H9 (cell line): ENCODE data around the gene SULT1C3. TPM values are rescaled to one million over a fixed set of nuclear protein-coding genes. Genes with fewer than 3 reads are reported as not detected.
"Not testable (repeated sequence)": the region's sequence is repeated elsewhere in the genome, so short reads cannot be mapped to it uniquely, and the experiment has no call there.

ENCODE experiments used
- DNase-seq: peaks from one replicate; pipeline ENCODE4 v3.0.0-alpha.2; 2017
- H2AFZ ChIP-seq: one replicate; pipeline ENCODE4 v1.6.1; 2013; ENCODE audit warnings: mild to moderate bottlenecking, low read length, control low read depth, moderate library complexity
- H2AK5ac ChIP-seq: 2 replicates; pipeline ENCODE4 v1.6.1; 2013; ENCODE audit warnings: low read length, control low read depth, mixed read lengths; ENCODE audit not compliant: insufficient read length
- H2BK120ac ChIP-seq: one replicate; pipeline ENCODE4 v1.6.1; 2013; ENCODE audit warnings: low read depth, mild to moderate bottlenecking, low read length, control low read depth, inconsistent platforms; ENCODE audit not compliant: poor library complexity, severe bottlenecking
- H2BK12ac ChIP-seq: 2 replicates; pipeline ENCODE4 v1.6.1; 2013; ENCODE audit warnings: low read length, control low read depth, mixed read lengths, low read depth; ENCODE audit not compliant: insufficient read length
- H2BK15ac ChIP-seq: 2 replicates; pipeline ENCODE4 v1.6.1; 2013; ENCODE audit warnings: low read depth, low read length, control low read depth
- H2BK20ac ChIP-seq: one replicate; pipeline ENCODE4 v1.6.1; 2013; ENCODE audit warnings: low read depth, mild to moderate bottlenecking, low read length, control low read depth, inconsistent platforms; ENCODE audit not compliant: poor library complexity, severe bottlenecking
- H2BK5ac ChIP-seq: 2 replicates; pipeline ENCODE4 v1.6.1; 2013; ENCODE audit warnings: low read length, control low read depth, mixed read lengths; ENCODE audit not compliant: insufficient read length
- H3K14ac ChIP-seq: 2 replicates; pipeline ENCODE4 v1.6.1; 2013; ENCODE audit warnings: low read length, control low read depth; ENCODE audit not compliant: insufficient read depth
- H3K18ac ChIP-seq: 2 replicates; pipeline ENCODE4 v1.6.1; 2013; ENCODE audit warnings: low read depth, mild to moderate bottlenecking, mixed read lengths, low read length, control low read depth; ENCODE audit not compliant: insufficient read length
- H3K23ac ChIP-seq: 2 replicates; pipeline ENCODE4 v1.6.1; 2013; ENCODE audit warnings: low read length, control low read depth, mixed read lengths, low read depth; ENCODE audit not compliant: insufficient read length
- H3K23me2 ChIP-seq: 2 replicates; pipeline ENCODE4 v1.6.1; 2013; ENCODE audit warnings: low read depth, mild to moderate bottlenecking, mixed read lengths, low read length, control low read depth; ENCODE audit not compliant: insufficient read length, poor library complexity, severe bottlenecking
- H3K27ac ChIP-seq: 2 replicates; pipeline ENCODE4 v1.5.1; 2013; ENCODE audit warnings: low read length, control low read depth, mixed read lengths, low read depth; ENCODE audit not compliant: insufficient read length
- H3K27me3 ChIP-seq: 2 replicates; pipeline ENCODE4 v1.6.1; 2013; ENCODE audit warnings: low read length, control low read depth, inconsistent platforms; ENCODE audit not compliant: insufficient read depth
- H3K4ac ChIP-seq: 2 replicates; pipeline ENCODE4 v1.6.1; 2013; ENCODE audit warnings: low read depth, mild to moderate bottlenecking, control low read depth, inconsistent platforms, low read length, moderate library complexity
- H3K4me1 ChIP-seq: 2 replicates; pipeline ENCODE4 v1.6.1; 2013; ENCODE audit warnings: low read length, control low read depth, inconsistent platforms; ENCODE audit not compliant: insufficient read depth
- H3K4me2 ChIP-seq: 2 replicates; pipeline ENCODE4 v1.6.1; 2013; ENCODE audit warnings: low read length, control low read depth, mixed read lengths; ENCODE audit not compliant: insufficient read length, insufficient read depth
- H3K56ac ChIP-seq: 2 replicates; pipeline ENCODE4 v1.6.1; 2013; ENCODE audit warnings: low read depth, mild to moderate bottlenecking, mixed read lengths, low read length, control low read depth; ENCODE audit not compliant: insufficient read length
- H3K79me1 ChIP-seq: 2 replicates; pipeline ENCODE4 v1.6.1; 2013; ENCODE audit warnings: low read depth, mild to moderate bottlenecking, moderate library complexity, low read length, control low read depth, inconsistent platforms; ENCODE audit not compliant: insufficient read depth, poor library complexity, severe bottlenecking
- H3K79me2 ChIP-seq: 2 replicates; pipeline ENCODE4 v1.6.1; 2013; ENCODE audit warnings: low read length, control low read depth, inconsistent platforms; ENCODE audit not compliant: insufficient read depth
- H3K9ac ChIP-seq: 2 replicates; pipeline ENCODE4 v1.6.1; 2013; ENCODE audit warnings: low read length, control low read depth, mixed read lengths; ENCODE audit not compliant: insufficient read length; ENCODE audit errors: extremely low read depth
- H3K9me3 ChIP-seq: one replicate; pipeline ENCODE4 v1.6.1; 2013; ENCODE audit warnings: low read depth, low read length, inconsistent platforms; ENCODE audit not compliant: control insufficient read depth
- H3T11ph ChIP-seq: one replicate; pipeline ENCODE4 v1.6.1; 2013; ENCODE audit warnings: mild to moderate bottlenecking, low read length, control low read depth, inconsistent platforms
- H4K20me1 ChIP-seq: one replicate; pipeline ENCODE4 v1.6.1; 2013; ENCODE audit not compliant: control insufficient read depth, insufficient read length, insufficient read depth
- H4K5ac ChIP-seq: 2 replicates; pipeline ENCODE4 v1.6.1; 2013; ENCODE audit warnings: low read depth, mild to moderate bottlenecking, mixed read lengths, low read length, control low read depth; ENCODE audit not compliant: insufficient read length
- H4K8ac ChIP-seq: replicated peaks from 2 replicates; pipeline ENCODE4 v1.6.1; 2013; ENCODE audit warnings: low read length, control low read depth, mixed read lengths, low read depth; ENCODE audit not compliant: insufficient read length
- H4K91ac ChIP-seq: 2 replicates; pipeline ENCODE4 v1.6.1; 2013; ENCODE audit warnings: low read depth, mild to moderate bottlenecking, moderate library complexity, mixed read lengths, low read length, control low read depth; ENCODE audit not compliant: insufficient read length
- H3K27ac Mint-ChIP-seq, 3 experiments: 2 replicates in 2 of 3; 3 replicates in 1 of 3; pipeline ENCODE4 v1.8.0; 2020 to 2021; ENCODE audit warnings: mixed read lengths in 3 of 3, mild to moderate bottlenecking in 1 of 3, moderate library complexity in 1 of 3
- H3K27me3 Mint-ChIP-seq: 2 replicates; pipeline ENCODE4 v1.8.0; 2021; ENCODE audit warnings: low read depth, mild to moderate bottlenecking, moderate library complexity, mixed read lengths
- H3K36me3 Mint-ChIP-seq, 3 experiments: 2 replicates in 2 of 3; 3 replicates in 1 of 3; pipeline ENCODE4 v1.8.0; 2020 to 2021; ENCODE audit warnings: low read depth in 3 of 3, mixed read lengths in 3 of 3; ENCODE audit not compliant: insufficient read depth in 1 of 3
- H3K4me1 Mint-ChIP-seq, 2 experiments: 2 replicates each; pipeline ENCODE4 v1.8.0; 2020; ENCODE audit warnings: mixed read lengths in 2 of 2
- H3K4me3 Mint-ChIP-seq, 2 experiments: 2 replicates in 1 of 2; 3 replicates in 1 of 2; pipeline ENCODE4 v1.8.0; 2020 to 2021; ENCODE audit warnings: mild to moderate bottlenecking in 2 of 2, mixed read lengths in 2 of 2, moderate library complexity in 1 of 2
- H3K9me3 Mint-ChIP-seq, 2 experiments: 2 replicates in 1 of 2; 3 replicates in 1 of 2; pipeline ENCODE4 v1.8.0; 2020; ENCODE audit warnings: mild to moderate bottlenecking in 2 of 2, mixed read lengths in 2 of 2, moderate library complexity in 1 of 2
- CTCF ChIP-seq: fragments of 200-600 bp; sonication (generic); conservative IDR thresholded peaks from 3 replicates; pipeline ENCODE4 v1.8.0; 2021; ENCODE audit warnings: antibody characterized with exemption, mild to moderate bottlenecking
- WGBS: extraction: QIAGEN DNeasy Blood & Tissue Kit; methylation state at CpG from one replicate; pipeline ENCODE4 v1.1.7; 2013; ENCODE audit warnings: missing lambda C conversion rate, low lambda C conversion rate, mixed read lengths; ENCODE audit not compliant: insufficient read length; ENCODE audit errors: extremely low coverage; 5-methylcytosine and 5-hydroxymethylcytosine counted together
- total RNA-seq: library from RNA; stranded (reverse); gene quantifications from 2 replicates; pipeline ENCODE4 v1.2.1, GENCODE V29; 2021

SULT1C3 gene
- total RNA-seq, 1 experiment from 2014 or later = not detected

DNA sequence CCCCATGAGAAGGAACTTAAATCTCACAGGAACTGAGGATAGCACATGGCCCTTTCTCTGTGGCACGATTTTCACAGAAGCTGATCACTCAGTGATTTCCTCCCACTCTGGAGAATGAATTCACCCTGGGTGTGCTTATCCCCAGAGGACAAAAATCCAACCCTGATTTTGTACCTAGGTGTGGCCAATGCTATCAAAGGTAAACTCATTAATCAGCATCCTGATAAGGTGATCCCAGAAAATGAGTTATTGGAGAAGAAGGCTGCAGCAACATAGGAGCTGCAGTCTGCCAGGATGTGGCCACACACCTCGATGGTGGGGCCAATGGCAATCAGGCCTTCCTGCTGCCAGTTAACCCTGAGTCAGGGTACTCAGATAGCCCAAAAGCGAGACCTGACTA is 40.7 kb downstream of the SULT1C3 start:
- no peaks in the 10 kb centered on the region for H3K9me3 ChIP-seq
- no peaks in the 10 kb centered on the region for H3K23me2 ChIP-seq
- no peak overlapping the region for H4K91ac ChIP-seq
- H2BK15ac ChIP-seq = no peak overlapping the region
- no peak overlapping the region for H2BK5ac ChIP-seq
- H4K5ac ChIP-seq = no peak overlapping the region
- Mint-ChIP-seq H3K27ac (no peak overlapping the region), H3K27me3 (no peaks in the 10 kb centered on the region; the same call in 1 of the 2 replicates), H3K9me3 (peaks cover 0 to 2% of the 10 kb centered on the region in 2 experiments; a peak in 2 of 5 replicates), H3K4me3 (no peak overlapping the region), H3K36me3 (no peaks in the 10 kb centered on the region), H3K4me1 (no peaks in the 10 kb centered on the region)
- H3K4me1 ChIP-seq = no peaks in the 10 kb centered on the region; the same call in 1 of the 2 replicates
- WGBS = no CpG with 5 or more reads among the region's 3 CpGs
- no peak overlapping the region for H3K4me2 ChIP-seq
- H3K27ac ChIP-seq = no peak overlapping the region
- H3K4ac ChIP-seq = no peak overlapping the region
- no peak overlapping the region for H3K9ac ChIP-seq
- no peak overlapping the region for H4K8ac ChIP-seq
- no peaks in the 10 kb centered on the region for H3K27me3 ChIP-seq
- H2BK12ac ChIP-seq = no peak overlapping the region
- DNase-seq = no peak
- H3K18ac ChIP-seq = no peak overlapping the region
- H2AK5ac ChIP-seq = no peak overlapping the region
- no peaks in the 10 kb centered on the region for H4K20me1 ChIP-seq
- no peak overlapping the region for H3K56ac ChIP-seq
- no peak overlapping the region for H2BK120ac ChIP-seq
- no peak overlapping the region for H2AFZ ChIP-seq
- no peaks in the 10 kb centered on the region for H3K79me2 ChIP-seq
- H3T11ph ChIP-seq = no peak overlapping the region
- H2BK20ac ChIP-seq = no peak overlapping the region
- H3K14ac ChIP-seq = no peak overlapping the region
- no peaks in the 10 kb centered on the region for H3K79me1 ChIP-seq
- no peak for TF ChIP-seq CTCF
- no peak overlapping the region for H3K23ac ChIP-seq

GRCh38 chr2:108284566-108284965 is 44.8 kb downstream of the SULT1C3 start:
- not testable (repeated sequence) for H3K56ac ChIP-seq, H3K27me3 ChIP-seq, H3K23ac ChIP-seq, H3K4me2 ChIP-seq, H3K9ac ChIP-seq, H3K4ac ChIP-seq, H4K20me1 ChIP-seq, H3K79me2 ChIP-seq, H2BK5ac ChIP-seq, H2BK15ac ChIP-seq, H3T11ph ChIP-seq, H4K8ac ChIP-seq, H3K27ac ChIP-seq, H2AK5ac ChIP-seq, H3K27ac Mint-ChIP-seq, H3K9me3 Mint-ChIP-seq, H3K27me3 Mint-ChIP-seq, H3K4me3 Mint-ChIP-seq, H2BK20ac ChIP-seq, H4K5ac ChIP-seq, H3K14ac ChIP-seq, DNase-seq, H3K4me1 ChIP-seq, H2AFZ ChIP-seq, H3K23me2 ChIP-seq, H2BK120ac ChIP-seq, H3K18ac ChIP-seq, H3K79me1 ChIP-seq, H4K91ac ChIP-seq, H3K9me3 ChIP-seq, H3K36me3 Mint-ChIP-seq, H2BK12ac ChIP-seq
- peaks cover 15 to 18% of the 10 kb centered on the region in 2 experiments for H3K4me1 Mint-ChIP-seq
- no CpG with 5 or more reads among the region's 7 CpGs for WGBS
